NCI-H1930 (cell line): ENCODE data around the gene APOLD1.

Experiments
- DNase-seq, 2 experiments: peaks; one replicate each; lab custom pipeline; 2025; lab: John Stamatoyannopoulos, UW

APOLD1 gene

DNA sequence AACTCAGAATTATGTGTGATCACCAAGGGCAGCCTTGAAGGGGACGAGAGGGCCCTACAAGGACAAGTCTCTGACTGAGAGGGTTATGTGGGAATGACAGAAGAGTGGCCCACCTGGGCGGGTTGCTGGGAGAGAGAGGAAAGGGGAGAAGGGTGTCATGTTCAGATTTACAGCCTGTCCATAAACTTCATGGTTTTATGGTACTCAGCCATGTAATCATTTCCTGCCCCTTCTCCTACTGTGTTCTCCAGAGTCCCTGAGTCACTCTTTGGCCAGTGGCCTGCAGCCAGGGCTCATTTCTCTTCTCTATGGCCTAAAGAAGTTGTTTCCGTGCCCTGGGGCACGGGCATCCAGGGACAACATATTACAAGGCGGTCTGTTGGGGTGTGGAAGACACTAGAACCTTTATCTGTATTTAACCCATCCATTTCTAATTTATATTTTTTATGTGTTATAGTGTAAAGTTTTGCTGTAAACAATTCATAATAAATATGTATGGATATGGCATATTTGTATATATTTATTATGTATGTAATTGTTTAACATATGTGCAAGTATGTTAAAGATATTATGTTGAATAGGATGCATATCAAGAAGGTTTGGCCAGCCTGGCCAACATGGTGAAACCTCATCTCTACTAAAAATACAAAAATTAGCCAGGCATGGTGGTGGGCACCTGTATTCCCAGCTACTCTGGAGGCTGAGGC is 54.6 kb downstream of the APOLD1 start:
- DNase-seq = no peak

DNA sequence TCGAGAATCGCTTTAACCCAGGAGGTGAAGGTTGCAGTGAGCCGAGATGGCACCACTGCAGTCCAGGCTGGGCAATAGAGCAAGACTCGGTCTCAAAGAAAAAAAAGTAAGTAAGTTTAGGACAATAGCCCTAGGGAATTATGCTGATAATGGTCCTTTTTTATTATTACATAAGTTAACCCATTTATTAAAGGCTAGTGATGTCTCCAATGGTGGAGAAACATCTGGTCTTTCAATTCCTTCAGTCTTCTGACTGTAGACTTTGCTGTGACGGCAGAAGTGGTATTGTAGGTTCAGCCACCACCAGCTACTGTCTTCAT is 55.1 kb downstream of the APOLD1 start:
- no peak for DNase-seq
